Hepatocyte (in vitro differentiated cells): ENCODE measurements around the gene OPCML.

Source experiments
- EZH2phosphoT487 ChIP-seq: fragments of 200-600 bp; sonication (generic); IDR thresholded peaks from one replicate; pipeline ENCODE4 v1.6.1; 2018; ENCODE audit warnings: antibody characterized with exemption, mild to moderate bottlenecking, low read depth, moderate library complexity; ENCODE audit not compliant: unreplicated experiment, severe bottlenecking
- TF ChIP-seq, protein P1 (sequence below): fragments of 200-600 bp; sonication (generic); IDR thresholded peaks from 2 replicates; pipeline ENCODE4 v1.5.1; 2016; ENCODE audit warnings: antibody characterized with exemption, mild to moderate bottlenecking; ENCODE audit not compliant: poor library complexity

DNA sequence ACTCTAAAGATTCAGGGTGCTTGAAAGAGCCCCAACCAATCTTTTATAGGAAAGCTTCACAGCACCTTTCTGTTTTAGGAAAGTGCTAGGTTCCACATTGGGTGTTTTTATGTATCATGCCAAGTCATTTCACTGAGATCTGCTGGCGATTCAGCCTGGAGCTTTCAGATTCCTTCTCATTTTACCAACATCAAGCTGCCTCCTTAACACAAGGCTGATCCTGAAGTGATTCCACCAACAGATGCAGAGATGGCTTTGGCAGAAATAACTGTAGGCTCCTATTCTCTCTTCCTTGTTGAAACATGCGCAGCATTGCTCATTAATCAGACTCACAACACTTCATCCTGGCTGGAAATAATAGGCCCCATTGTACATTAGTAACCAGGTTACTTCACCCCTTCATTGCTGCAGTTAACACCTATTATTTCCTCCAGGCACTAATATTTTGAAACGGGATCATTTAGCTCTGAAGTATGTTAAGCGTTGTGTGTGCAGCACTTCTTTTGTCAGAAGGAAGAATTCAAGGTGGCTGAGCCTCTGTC lies 89.0 kb downstream of the OPCML start:
- TF ChIP-seq, protein P1, sequence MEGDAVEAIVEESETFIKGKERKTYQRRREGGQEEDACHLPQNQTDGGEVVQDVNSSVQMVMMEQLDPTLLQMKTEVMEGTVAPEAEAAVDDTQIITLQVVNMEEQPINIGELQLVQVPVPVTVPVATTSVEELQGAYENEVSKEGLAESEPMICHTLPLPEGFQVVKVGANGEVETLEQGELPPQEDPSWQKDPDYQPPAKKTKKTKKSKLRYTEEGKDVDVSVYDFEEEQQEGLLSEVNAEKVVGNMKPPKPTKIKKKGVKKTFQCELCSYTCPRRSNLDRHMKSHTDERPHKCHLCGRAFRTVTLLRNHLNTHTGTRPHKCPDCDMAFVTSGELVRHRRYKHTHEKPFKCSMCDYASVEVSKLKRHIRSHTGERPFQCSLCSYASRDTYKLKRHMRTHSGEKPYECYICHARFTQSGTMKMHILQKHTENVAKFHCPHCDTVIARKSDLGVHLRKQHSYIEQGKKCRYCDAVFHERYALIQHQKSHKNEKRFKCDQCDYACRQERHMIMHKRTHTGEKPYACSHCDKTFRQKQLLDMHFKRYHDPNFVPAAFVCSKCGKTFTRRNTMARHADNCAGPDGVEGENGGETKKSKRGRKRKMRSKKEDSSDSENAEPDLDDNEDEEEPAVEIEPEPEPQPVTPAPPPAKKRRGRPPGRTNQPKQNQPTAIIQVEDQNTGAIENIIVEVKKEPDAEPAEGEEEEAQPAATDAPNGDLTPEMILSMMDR = no peak
- TF ChIP-seq EZH2phosphoT487 = no peak
